Fibroblast of lung (primary cell): ENCODE measurements around the gene TXNDC5. TPM values are rescaled to one million over a fixed set of nuclear protein-coding genes. Genes with fewer than 3 reads are reported as not detected.

ENCODE experiments used
- DNase-seq, 2 donors: peaks; one replicate each; pipeline versions ENCODE4 v3.0.0 to v3.0.0-alpha.2; 2010; ENCODE audit warnings: low read depth in 2 of 2
- H2AFZ ChIP-seq: 2 replicates; pipeline ENCODE4 v1.5.1; 2012; ENCODE audit warnings: low read length, control low read depth, inconsistent platforms
- H3K27ac ChIP-seq: 2 replicates; pipeline ENCODE4 v1.5.1; 2011; ENCODE audit warnings: low read length, control low read depth; ENCODE audit not compliant: insufficient read depth
- H3K27me3 ChIP-seq: 2 replicates; pipeline ENCODE4 v1.5.1; 2011; ENCODE audit warnings: mild to moderate bottlenecking, low read length; ENCODE audit not compliant: control insufficient read depth, insufficient read depth
- H3K36me3 ChIP-seq: 2 replicates; pipeline ENCODE4 v1.5.1; 2011; ENCODE audit warnings: low read length; ENCODE audit not compliant: control insufficient read depth, insufficient read depth
- H3K4me1 ChIP-seq: 2 replicates; pipeline ENCODE4 v1.5.1; 2011; ENCODE audit warnings: low read length; ENCODE audit not compliant: control insufficient read depth, insufficient read depth; ENCODE audit errors: extremely low read depth
- H3K4me2 ChIP-seq: 2 replicates; pipeline ENCODE4 v1.5.1; 2011; ENCODE audit warnings: low read length, control low read depth; ENCODE audit not compliant: insufficient read depth; ENCODE audit errors: extremely low read depth
- H3K4me3 ChIP-seq, 4 experiments: fragments of 200-600 bp in 1 of 4; sonication (generic) in 1 of 4; replicated peaks in 1 of 4; 2 replicates each; pipeline ENCODE4 v1.5.1; 2011 to 2016; ENCODE audit warnings: low read length in 4 of 4, low read depth in 3 of 4, mild to moderate bottlenecking in 3 of 4, control low read depth in 2 of 4, inconsistent platforms in 1 of 4, mixed read lengths in 1 of 4; ENCODE audit not compliant: insufficient read depth in 1 of 4; ENCODE audit errors: control extremely low read depth in 1 of 4
- H3K79me2 ChIP-seq: 2 replicates; pipeline ENCODE4 v1.5.1; 2012; ENCODE audit warnings: mild to moderate bottlenecking, low read length, inconsistent platforms; ENCODE audit not compliant: control insufficient read depth, insufficient read depth
- H3K9ac ChIP-seq: 2 replicates; pipeline ENCODE4 v1.5.1; 2011; ENCODE audit warnings: mild to moderate bottlenecking, low read length, control low read depth; ENCODE audit not compliant: insufficient read depth
- H3K9me3 ChIP-seq: 2 replicates; pipeline ENCODE4 v1.5.1; 2012; ENCODE audit warnings: low read depth, low read length; ENCODE audit not compliant: control insufficient read depth, insufficient read depth
- H4K20me1 ChIP-seq: 2 replicates; pipeline ENCODE4 v1.5.1; 2011; ENCODE audit warnings: low read length; ENCODE audit not compliant: control insufficient read depth, insufficient read depth; ENCODE audit errors: extremely low read depth
- EZH2 ChIP-seq: IDR thresholded peaks from 2 replicates; pipeline ENCODE4 v1.5.1; 2012; ENCODE audit warnings: low read length, control low read depth, mild to moderate bottlenecking; ENCODE audit errors: missing control alignments
- polyA plus RNA-seq, 2 donors: library from polyadenylated mRNA; depleted of rRNA in 1 of 2; stranded (reverse) in 1 of 2; unstranded in 1 of 2; fragments of >200 nt; gene quantifications; 2 replicates each; pipeline ENCODE4 v1.2.1, GENCODE V29; 2011 to 2012; ENCODE audit warnings: missing spikeins in 1 of 2
- total RNA-seq: library from RNA; depleted of rRNA; stranded (reverse); fragments of >200 nt; gene quantifications from 2 replicates; pipeline ENCODE4 v1.2.1, GENCODE V29; 2014
- TF ChIP-seq, protein P1 (sequence below), 2 donors: IDR thresholded peaks in 1 of 2; conservative IDR thresholded peaks in 1 of 2; 1 replicate in 1 of 2; 2 replicates in 1 of 2; pipeline ENCODE4 v1.5.1; 2011 to 2012; ENCODE audit warnings: low read length in 2 of 2, control low read depth in 1 of 2, inconsistent platforms in 1 of 2, low read depth in 1 of 2, mild to moderate bottlenecking in 1 of 2

TXNDC5 gene
- total and polyA plus RNA-seq, 2 donors (not counting 1 experiment from before 2014, with no cell fraction given): 349 to 354 TPM

DNA sequence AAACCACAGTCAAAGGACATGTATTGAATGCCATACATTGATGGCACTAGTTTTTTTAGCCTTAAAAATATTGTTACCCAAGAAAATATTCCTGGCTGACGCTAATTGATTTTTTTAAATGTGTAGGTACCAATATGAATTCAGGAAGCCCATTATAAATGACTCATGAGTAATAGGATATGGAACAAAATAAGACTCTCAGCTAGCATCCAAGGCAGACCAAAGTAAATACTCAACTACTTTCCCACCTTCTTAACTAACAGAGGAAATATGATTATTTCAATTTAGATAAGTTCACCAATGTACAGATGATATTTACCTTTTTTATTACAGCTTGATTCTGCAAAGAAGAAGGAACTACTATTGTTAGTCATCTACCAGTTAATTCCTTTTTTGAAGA, 43.2 kb upstream of the TXNDC5 start:
- Histone ChIP-seq H3K4me2 (no peak overlapping the region), H3K79me2 (no peaks in the 10 kb centered on the region), H3K27me3 (no peaks in the 10 kb centered on the region), H3K36me3 (no peaks in the 10 kb centered on the region), H3K4me3 (no peak overlapping the region), H3K4me1 (no peaks in the 10 kb centered on the region), H3K9ac (no peak overlapping the region), H3K9me3 (no peaks in the 10 kb centered on the region), H3K27ac (no peak overlapping the region), H2AFZ (no peak overlapping the region), H4K20me1 (no peaks in the 10 kb centered on the region)
- DNase-seq: no peak
- no peak for TF ChIP-seq EZH2
- TF ChIP-seq, protein P1, sequence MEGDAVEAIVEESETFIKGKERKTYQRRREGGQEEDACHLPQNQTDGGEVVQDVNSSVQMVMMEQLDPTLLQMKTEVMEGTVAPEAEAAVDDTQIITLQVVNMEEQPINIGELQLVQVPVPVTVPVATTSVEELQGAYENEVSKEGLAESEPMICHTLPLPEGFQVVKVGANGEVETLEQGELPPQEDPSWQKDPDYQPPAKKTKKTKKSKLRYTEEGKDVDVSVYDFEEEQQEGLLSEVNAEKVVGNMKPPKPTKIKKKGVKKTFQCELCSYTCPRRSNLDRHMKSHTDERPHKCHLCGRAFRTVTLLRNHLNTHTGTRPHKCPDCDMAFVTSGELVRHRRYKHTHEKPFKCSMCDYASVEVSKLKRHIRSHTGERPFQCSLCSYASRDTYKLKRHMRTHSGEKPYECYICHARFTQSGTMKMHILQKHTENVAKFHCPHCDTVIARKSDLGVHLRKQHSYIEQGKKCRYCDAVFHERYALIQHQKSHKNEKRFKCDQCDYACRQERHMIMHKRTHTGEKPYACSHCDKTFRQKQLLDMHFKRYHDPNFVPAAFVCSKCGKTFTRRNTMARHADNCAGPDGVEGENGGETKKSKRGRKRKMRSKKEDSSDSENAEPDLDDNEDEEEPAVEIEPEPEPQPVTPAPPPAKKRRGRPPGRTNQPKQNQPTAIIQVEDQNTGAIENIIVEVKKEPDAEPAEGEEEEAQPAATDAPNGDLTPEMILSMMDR (conservative IDR thresholded peaks at IDR 0.05 in 1 of 2, IDR thresholded peaks at IDR 0.05 in 1 of 2; ENCODE audit: low read depth in 1 of 2, low read length in 2 of 2): no peak

GRCh38 chr6:7939864-7940228, 29.3 kb upstream of the TXNDC5 start:
- Histone ChIP-seq H3K4me2 (no peak overlapping the region), H3K4me1 (no peaks in the 10 kb centered on the region), H3K9ac (no peak overlapping the region), H3K9me3 (no peaks in the 10 kb centered on the region), H3K36me3 (no peaks in the 10 kb centered on the region), H3K79me2 (no peaks in the 10 kb centered on the region), H3K4me3 (no peak overlapping the region), H4K20me1 (no peaks in the 10 kb centered on the region), H2AFZ (no peak overlapping the region), H3K27me3 (no peaks in the 10 kb centered on the region), H3K27ac (no peak overlapping the region)
- no peak for TF ChIP-seq EZH2
- TF ChIP-seq, protein P1 (conservative IDR thresholded peaks at IDR 0.05 in 1 of 2, IDR thresholded peaks at IDR 0.05 in 1 of 2; ENCODE audit: low read depth in 1 of 2, low read length in 2 of 2): no peak
- DNase-seq: no peak

GRCh38 chr6:7939184-7939863, 28.7 kb upstream of the TXNDC5 start:
- Histone ChIP-seq H2AFZ (no peak overlapping the region), H3K9ac (no peak overlapping the region), H3K36me3 (no peaks in the 10 kb centered on the region), H3K4me3 (no peak overlapping the region), H3K27me3 (no peaks in the 10 kb centered on the region), H3K27ac (no peak overlapping the region), H3K9me3 (no peaks in the 10 kb centered on the region), H3K79me2 (no peaks in the 10 kb centered on the region), H3K4me2 (no peak overlapping the region), H4K20me1 (no peaks in the 10 kb centered on the region), H3K4me1 (no peaks in the 10 kb centered on the region)
- TF ChIP-seq EZH2: no peak
- TF ChIP-seq, protein P1 (conservative IDR thresholded peaks at IDR 0.05 in 1 of 2, IDR thresholded peaks at IDR 0.05 in 1 of 2; ENCODE audit: low read depth in 1 of 2, low read length in 2 of 2): no peak
- no peak for DNase-seq
